NOMO-1 treated with DMSO at 0.1 percent for 48 hours (cell line): ENCODE data around the gene MAP7D3.
"Not testable (repeated sequence)": the region's sequence is repeated elsewhere in the genome, so short reads cannot be mapped to it uniquely, and the experiment has no call there.

ENCODE experiments used
- DNase-seq: peaks from one replicate; lab custom pipeline; 2025; ENCODE audit not compliant: unreplicated experiment; lab: John Stamatoyannopoulos, UW

MAP7D3 gene

GRCh38 chrX:136256026-136256425 is 4.8 kb upstream of the MAP7D3 start:
- no peak for DNase-seq

GRCh38 chrX:136255541-136255940 is 4.3 kb upstream of the MAP7D3 start:
- DNase-seq, result no peak

GRCh38 chrX:136250191-136251040 is 784 bp downstream of the MAP7D3 start:
- DNase-seq, result no peak

- DNase-seq, result no peak
These were observed 5.0 kb downstream of the MAP7D3 start for GRCh38 chrX:136246201-136246600.

- DNase-seq, result not testable (repeated sequence)
These were observed 13.4 kb downstream of the MAP7D3 start for GRCh38 chrX:136237849-136238248.

GRCh38 chrX:136237074-136237473 is 14.1 kb downstream of the MAP7D3 start:
- no peak for DNase-seq

GRCh38 chrX:136228839-136229207 is 22.4 kb downstream of the MAP7D3 start:
- no peak for DNase-seq

- DNase-seq, result peak; percentile 51
These were observed 23.0 kb downstream of the MAP7D3 start for GRCh38 chrX:136227948-136228838.

GRCh38 chrX:136227074-136227473 is 24.1 kb downstream of the MAP7D3 start:
- no peak for DNase-seq

GRCh38 chrX:136221851-136222513 is 29.2 kb downstream of the MAP7D3 start:
- no peak for DNase-seq

GRCh38 chrX:136220951-136221350 is 30.2 kb downstream of the MAP7D3 start:
- no peak for DNase-seq

GRCh38 chrX:136220540-136220939 is 30.7 kb downstream of the MAP7D3 start:
- DNase-seq, result no peak

GRCh38 chrX:136219893-136220292 is 31.3 kb downstream of the MAP7D3 start:
- DNase-seq, result no peak

GRCh38 chrX:136215559-136215958 is 35.6 kb downstream of the MAP7D3 start:
- no peak for DNase-seq

GRCh38 chrX:136214551-136214950 is 36.6 kb downstream of the MAP7D3 start:
- no peak for DNase-seq

- no peak for DNase-seq
These were observed 38.6 kb downstream of the MAP7D3 start for GRCh38 chrX:136212557-136213111.

- no peak for DNase-seq
These were observed 39.2 kb downstream of the MAP7D3 start for GRCh38 chrX:136211766-136212556.

GRCh38 chrX:136210806-136211205 is 40.4 kb downstream of the MAP7D3 start:
- DNase-seq, result peak; percentile 42

- DNase-seq, result peak; percentile 34
These were observed 41.0 kb downstream of the MAP7D3 start for GRCh38 chrX:136210243-136210642.

- DNase-seq, result no peak
These were observed 41.4 kb downstream of the MAP7D3 start for GRCh38 chrX:136209751-136210150.
